NCI-H1417 treated with DMSO at 0.1 percent for 48 hours (cell line): ENCODE data around the gene ASXL2.
"Not testable (repeated sequence)": the region's sequence is repeated elsewhere in the genome, so short reads cannot be mapped to it uniquely, and the experiment has no call there.

Source experiments
- DNase-seq: peaks from one replicate; lab custom pipeline; 2025; lab: John Stamatoyannopoulos, UW

Gene ASXL2

DNA sequence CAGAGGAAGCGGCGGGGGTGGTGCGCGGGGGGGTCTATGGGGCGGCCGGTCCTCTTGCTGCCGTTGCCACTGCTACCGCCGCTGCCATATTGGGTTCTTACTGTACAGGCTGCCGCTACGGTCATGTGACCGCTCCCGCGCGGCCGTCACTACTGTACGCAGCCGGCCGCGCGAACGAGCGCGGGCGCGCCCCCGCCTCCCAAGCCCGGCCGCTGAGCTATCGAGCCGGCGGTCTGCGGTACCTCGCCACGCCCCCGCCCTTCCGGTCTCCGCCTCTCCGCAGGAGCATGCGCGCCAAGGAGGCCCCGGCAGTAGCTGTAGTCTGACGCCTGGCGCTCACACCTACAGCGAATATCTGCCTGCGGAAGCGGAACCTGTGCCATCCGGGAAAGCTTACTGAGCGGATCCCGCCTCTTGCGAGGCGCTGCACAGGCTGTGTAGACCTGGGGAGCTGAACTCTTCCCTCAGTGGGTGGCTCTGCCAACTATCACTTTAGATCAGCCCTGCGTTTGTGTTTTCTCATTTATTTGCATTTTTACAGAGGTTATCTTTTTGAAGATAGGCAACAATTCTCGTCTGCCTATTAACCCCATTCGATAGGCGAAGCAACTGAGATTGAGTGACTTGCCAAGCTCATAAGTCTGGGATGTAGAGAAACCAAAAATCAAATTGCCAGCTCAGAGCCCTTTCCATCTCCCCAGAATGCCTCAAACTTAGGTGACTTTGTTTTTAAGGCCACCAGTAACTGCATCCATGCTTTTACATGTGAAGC lies at the start of gene ASXL2:
Gene ASXL2, minus strand, starts transcription at position 127 of the 772 bp plus-strand sequence. CDS start 265 bp downstream, outside the sequence.
- peak; percentile 93 for DNase-seq

DNA sequence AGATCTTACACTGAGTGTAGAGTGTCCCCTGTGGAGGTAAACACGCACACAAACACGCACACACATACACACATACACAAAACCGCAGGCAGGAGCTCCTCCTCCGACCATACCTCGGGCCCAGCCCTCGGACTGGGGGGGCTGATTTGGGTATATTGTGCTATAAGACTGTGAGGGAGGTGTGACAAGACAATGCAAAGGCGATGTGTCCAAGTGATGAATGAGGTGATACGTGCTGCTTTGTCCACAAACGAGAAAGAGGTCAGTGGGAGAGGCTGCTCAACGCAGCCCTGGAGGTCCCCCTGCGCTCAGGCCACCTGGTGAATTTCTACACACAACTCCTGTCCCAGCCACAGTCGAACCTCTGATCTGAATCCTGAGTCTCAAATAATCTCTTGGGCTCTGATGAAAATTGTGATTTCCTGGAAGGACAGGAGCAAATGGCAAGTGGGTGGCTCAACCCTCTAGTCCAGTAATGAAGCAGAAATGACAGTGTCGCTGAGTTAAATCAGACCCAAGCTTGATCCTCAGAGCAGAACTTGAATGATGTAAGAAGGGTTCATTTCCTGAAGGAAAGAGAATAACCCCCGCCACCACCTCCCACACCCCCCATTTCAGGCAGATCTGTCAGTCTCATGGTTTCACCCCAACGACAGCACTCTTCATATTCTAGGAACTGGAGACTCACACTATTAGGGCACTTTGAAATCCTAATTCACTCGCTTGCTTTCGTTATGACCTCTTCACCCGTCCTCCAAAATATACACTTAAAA lies 48.9 kb upstream of the ASXL2 start:
- no peak for DNase-seq

DNA sequence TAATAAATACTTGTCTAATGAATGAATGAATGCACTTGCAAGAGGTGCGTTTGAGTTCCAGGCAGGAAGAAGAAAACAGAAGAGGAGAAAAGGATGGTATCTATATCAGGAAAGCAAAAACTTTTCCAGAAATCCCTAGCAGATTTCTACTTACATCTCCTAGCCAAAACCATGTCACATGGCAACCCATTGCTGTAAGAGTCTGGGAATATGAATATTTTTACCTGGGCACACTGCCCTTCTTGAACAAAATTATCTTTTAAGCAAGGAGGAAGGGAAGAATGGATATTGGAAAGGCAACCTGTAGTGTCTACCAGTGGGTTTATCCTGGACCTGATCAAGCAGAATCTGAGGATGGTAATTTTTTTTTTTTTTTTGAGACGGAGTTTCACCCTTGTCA lies 44.2 kb upstream of the ASXL2 start:
- no peak for DNase-seq

DNA sequence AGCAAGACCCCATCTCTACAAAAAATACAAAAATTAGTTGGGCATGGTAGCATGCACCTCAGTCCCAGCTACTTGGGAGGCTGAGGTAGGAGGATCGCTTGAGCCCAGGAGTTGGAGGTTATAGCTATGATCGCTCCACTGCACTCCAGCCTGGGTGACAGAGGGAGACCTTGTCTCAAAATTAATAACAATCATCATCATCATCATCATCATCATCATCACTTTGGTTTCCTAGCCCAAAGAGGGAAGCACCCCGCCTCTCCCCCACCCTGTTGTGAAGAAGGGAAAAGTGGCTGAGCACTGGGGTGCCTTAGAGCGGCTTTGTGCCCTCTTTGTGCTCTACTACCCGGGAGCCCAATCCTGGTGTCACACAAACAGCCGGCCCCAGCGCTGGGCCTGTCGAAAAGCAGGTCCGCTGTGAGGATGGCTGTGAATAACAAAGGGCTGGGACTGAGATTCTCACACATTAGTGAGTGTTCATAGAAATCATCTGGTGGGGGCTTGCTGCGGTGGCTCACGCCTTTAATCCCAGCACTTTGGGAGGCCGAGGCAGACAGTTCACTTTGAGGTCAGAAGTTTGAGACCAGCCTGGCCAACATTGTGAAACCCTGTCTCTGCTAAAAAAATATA lies 42.6 kb upstream of the ASXL2 start:
- no peak for DNase-seq

DNA sequence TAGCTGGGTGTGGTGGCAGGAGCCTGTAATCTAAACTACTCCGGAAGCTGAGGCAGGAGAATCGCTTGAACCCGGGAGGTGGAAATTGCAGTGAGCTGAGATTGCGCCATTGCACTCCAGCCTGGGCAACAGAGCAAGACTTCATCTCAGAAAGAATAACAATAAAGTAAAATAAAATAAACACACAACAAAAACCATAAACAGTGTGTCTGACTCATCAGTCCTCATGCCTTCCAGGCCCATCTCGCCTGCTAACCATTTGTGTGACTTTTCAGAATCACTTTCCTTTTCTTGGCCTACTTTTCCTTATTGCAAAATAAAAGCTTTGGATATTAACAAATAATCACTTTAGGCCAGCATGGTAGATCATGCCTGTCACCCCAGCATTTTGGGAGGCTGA lies 42.0 kb upstream of the ASXL2 start:
- no peak for DNase-seq

DNA sequence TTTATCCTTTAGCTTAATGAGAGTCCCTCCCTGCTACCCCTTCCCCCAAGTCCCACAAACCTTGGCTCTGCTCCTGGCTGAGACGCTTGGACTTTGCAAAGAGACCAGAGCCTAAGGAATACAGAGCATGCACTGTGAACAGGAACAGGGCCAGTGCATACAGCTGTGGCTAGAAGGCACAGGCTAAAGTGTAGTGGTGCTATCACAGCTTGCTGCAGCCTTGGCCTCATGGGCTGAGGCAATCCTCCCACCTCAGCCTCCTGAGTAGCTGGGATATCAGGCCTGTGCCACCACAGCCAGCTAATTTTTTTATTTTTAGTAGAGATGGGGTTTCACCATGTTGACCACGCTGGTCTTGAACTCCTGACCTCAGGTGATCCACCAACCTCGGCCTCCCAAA lies 39.5 kb upstream of the ASXL2 start:
- no peak for DNase-seq

- not testable (repeated sequence) for DNase-seq
Observed at GRCh38 chr2:25917411-25917810, 39.1 kb upstream of the ASXL2 start.

DNA sequence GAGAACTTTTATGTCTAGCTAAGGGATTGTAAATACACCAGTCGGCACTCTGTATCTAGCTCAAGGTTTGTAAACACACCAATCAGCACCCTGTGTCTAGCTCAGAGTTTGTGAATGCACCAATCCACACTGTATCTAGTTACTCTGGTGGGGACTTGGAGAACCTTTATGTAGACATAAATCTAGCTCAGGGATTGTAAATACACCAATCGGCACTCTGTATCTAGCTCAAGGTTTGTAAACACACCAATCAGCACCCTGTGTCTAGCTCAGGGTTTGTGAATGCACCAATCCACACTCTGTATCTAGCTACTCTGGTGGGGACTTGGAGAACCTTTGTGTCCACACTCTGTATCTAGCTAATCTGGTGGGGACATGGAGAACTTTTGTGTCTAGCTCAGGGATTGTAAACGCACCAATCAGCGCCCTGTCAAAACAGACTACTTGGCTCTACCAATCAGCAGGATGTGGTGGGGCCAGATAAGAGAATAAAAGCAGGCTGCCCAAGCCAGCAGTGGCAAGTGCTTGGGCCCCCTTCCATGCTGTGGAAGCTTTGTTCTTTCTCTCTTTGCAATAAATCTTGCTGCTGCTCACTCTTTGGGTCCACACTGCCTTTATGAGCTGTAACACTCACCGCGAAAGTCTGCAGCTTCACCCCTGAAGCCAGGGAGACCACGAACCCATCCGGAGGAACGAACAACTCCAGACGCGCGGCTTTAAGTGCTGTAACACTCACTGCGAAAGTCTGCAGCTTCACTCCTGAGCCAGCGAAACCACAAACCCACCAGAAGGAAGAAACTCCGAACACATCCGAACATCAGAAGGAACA lies 37.9 kb upstream of the ASXL2 start:
- DNase-seq, result not testable (repeated sequence)

DNA sequence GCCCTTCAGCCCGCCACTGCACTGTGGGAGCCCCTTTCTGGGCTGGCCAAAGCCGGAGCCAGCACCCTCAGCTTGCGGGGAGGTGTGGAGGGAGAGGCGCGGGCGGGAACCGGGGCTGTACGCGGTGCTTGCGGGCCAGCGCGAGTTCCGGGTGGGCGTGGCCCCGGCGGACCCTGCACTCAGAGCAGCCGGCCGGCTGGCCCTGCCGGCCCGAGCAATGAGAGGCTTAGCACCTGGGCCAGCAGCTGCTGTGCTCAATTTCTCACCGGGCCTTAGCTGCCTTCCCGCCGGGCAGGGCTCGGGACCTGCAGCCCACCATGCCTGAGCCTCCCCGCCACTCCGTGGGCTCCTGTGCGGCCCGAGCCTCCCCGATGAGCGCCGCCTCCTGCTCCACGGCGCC lies 37.1 kb upstream of the ASXL2 start:
- not testable (repeated sequence) for DNase-seq

- DNase-seq, result not testable (repeated sequence)
Observed at GRCh38 chr2:25913696-25913973, 35.3 kb upstream of the ASXL2 start.

DNA sequence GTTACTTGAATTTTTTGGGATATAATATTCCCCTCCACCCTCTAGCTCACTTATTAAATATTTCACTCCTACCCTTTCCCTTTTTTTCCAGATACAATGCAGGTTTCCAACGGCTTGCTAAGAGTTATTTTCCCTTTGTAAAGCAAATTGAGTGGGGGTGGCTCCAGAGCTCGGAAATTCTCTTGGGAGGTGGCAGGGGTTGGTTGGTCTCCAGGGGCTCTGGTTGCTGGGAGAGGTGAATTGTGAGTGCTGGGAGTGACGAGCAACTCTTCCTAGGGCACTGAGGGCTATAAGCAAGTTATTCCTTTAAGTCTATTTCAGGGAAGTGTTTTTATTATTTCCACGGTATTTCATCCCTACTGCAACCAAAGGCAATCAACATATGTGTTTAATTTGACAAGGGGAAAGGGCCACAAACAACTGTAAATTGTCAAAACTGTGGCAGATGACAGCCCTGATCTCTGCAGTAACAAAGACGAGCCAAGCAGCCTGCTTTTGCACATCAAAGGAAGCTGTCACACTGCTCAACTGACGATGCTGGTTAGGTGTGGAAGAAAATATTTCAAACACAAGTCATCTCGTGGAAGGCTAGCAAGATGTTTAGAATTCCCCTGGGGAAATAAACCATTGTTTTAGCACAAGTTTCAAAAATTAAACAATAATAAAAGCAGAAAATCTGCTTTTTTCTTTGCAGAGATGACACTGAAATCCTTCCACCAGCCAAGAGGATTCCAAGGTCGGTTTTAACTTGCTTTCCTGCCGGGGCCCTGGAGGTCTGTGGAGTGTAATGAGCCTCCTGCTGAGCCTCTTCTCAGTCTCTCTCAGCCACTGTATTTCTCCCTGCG lies 34.8 kb upstream of the ASXL2 start:
- no peak for DNase-seq

- not testable (repeated sequence) for DNase-seq
Observed at GRCh38 chr2:25909574-25909973, 31.3 kb upstream of the ASXL2 start.

DNA sequence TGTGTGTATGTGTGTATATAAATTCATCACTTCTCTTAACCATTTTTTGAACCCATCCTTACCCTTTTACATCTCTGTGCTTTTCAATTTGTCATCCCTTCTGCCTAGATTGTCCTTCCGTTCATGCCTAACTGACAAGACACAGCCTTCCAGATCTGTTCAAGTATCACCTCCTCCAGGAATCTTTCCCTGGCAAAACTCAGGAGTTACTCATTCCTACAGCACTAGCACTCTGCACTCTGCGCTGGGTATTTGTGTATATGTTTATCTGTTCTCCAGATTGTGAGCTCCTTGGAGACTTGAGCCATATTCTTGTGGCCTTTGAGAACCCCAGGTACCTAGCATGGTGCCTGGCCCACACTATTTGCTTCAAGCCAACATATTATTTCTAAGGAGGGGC lies 26.8 kb upstream of the ASXL2 start:
- DNase-seq, result no peak

DNA sequence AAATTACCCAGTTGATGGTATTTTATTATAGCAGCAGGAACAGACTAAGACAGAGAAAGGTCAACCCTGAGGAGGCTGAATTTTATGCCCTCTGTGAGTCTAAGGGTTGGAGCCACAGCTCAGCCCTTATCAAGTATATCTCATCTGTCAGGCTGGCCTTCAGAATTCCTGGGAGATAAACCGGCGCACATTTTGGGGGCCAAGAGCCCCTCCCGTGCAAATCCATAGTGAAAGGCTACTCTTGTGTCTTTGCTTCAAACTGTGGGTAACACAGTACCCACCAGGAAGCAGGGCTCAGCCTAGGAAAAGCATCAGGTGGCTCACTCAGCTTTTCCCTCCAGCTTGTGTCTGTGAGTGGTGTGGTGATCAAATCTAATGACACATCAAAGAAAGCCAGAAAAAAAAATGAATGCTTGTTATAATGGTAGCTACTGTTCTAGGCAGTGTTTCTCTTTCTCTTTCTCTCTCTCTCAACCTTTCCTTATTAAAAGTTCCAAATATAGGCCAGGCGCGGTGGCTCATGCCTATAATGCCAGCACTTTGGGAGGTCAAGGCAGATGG lies 25.0 kb upstream of the ASXL2 start:
- DNase-seq, result no peak

DNA sequence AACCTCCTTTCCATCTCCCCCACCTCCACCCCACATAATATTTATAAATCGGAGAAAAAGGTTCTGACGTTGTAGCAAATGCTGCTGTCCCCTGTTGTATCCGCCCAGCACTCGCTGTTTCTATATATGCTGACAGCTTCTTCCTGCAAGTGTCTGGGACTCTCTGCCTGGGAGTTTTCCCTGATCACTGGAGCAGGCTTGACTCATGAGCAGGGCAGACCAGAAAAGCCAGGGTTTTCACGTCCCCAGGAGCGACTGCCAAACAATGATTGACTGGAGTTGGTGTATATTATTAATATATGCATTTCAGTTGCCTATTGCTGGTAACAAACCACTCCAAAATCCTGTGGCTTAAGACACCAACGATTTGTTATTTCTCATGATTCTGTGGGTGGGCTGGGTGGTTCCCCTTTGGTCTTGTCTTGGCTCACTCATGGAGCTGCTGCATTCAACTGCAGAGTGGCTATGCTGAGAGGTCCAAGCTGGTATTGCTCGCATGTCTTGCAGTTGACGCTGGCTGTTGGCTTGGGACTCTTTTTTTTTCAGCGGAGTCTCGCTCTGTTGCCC lies 21.2 kb upstream of the ASXL2 start:
- DNase-seq, result no peak

- DNase-seq, result no peak
Observed at GRCh38 chr2:25897506-25897905, 19.2 kb upstream of the ASXL2 start.

DNA sequence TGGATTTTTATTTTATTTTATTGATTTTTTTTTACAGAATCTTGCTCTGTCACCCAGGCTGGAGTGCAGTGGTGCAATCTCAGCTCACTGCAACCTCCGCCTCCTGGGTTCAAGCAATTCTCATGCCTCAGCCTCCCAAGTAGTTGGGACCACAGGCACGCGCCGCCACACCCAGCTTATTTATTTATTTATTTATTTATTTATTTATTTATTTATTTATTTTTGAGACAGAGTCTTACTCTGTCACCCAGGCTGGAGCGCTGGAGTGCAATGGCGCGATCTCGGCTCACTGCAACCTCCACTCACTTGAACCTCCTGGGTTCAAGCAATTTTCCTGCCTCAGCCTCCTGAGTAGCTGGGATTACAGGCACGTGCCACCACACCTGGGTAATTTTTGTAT lies 18.0 kb upstream of the ASXL2 start:
- DNase-seq, result not testable (repeated sequence)

DNA sequence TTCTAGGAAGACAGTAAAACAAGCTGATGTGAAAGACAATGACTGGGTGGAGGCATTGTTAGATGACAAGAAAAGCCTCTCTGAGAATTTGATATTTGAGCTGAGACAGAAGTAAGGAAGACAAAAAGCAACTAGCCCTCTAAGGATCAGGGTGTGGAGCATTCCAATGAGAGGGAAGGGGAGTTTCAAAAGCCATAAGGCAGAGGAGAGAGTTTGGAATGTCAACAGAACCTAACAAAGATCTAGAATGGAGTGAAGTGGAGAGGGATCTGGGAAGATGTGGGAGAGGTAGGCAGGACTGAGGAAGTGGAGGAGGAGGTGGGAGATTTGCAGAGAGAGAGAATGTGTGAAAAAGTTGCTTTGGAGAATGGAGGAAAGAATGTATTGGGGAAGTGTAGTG lies 17.3 kb upstream of the ASXL2 start:
- no peak for DNase-seq

GRCh38 chr2:25895018-25895417 lies 16.7 kb upstream of the ASXL2 start:
- DNase-seq, result no peak

DNA sequence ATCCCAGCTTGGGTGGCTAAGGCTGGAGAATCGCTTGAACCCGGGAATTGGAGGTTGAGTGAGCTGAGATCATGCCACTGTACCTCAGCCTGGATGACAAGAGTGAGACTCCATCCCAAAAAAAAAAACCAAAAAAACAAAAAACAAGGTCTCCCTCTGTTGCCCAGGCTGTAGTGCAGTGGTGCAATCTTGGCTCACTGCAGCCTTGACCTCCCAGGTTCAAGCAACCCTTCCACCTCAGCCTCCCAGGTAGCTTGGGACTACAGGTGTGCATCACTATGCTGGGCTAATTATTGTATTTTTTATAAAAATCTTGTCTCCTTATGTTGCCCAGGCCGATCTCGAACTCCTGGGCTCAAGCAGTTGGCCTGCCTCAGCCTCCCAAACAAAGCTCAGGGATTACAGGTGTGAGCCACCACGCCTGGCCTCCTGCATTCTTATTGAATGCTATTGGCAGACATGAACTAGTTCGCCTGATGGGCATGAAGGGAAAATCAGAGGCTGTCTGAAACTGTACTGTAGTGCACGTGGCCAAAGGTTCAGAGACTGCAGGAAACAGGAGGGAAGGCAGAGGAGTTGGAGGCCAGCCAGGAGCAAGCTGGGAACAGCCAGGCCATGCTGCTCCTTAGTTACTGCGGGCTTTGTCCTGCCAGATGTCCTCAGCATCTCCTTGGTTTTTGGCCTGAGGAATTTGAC lies 16.0 kb upstream of the ASXL2 start:
- no peak for DNase-seq
